ENCODE data around the gene WDR19. TPM values are rescaled to one million over a fixed set of nuclear protein-coding genes. Genes with fewer than 3 reads are reported as not detected.

Gene WDR19
- total RNA-seq, 1 donor from 2014 or later = 86.3 TPM

- Histone ChIP-seq H3K4me2 (no peak overlapping the region), H3K9me3 (ENCODE audit: low read depth) (no peaks in the 10 kb centered on the region), H3K79me2 (ENCODE audit: low read depth) (peaks cover 8% of the 10 kb centered on the region), H3K36me3 (peaks cover 27% of the 10 kb centered on the region), H3K27me3 (no peaks in the 10 kb centered on the region), H4K20me1 (ENCODE audit: low read depth) (no peaks in the 10 kb centered on the region), H3K4me1 (no peaks in the 10 kb centered on the region), H3K4me3 (no peak overlapping the region), H2AFZ (replicated peaks) (no peak overlapping the region), H3K27ac (no peak overlapping the region), H3F3A (ENCODE audit: low read depth) (no peaks in the 10 kb centered on the region), H3K9ac (no peak overlapping the region)
- TF ChIP-seq EZH2phosphoT487 (IDR thresholded peaks at IDR 0.05) (no peak), CTCF (IDR thresholded peaks at IDR 0.05) (no peak), EZH2 (IDR thresholded peaks at IDR 0.05) (no peak)
- Mint-ChIP-seq H3K9me3 (no peaks in the 10 kb centered on the region), H3K27ac (no peak overlapping the region), H3K36me3 (peaks cover 21% of the 10 kb centered on the region), H3K27me3 (ENCODE audit: insufficient read depth, low read depth) (no peaks in the 10 kb centered on the region), H3K4me3 (no peak overlapping the region), H3K4me1 (no peaks in the 10 kb centered on the region)
- no peak for DNase-seq (ENCODE audit: low spot score)
Measured at GRCh38 chr4:39323821-39324220, 141.5 kb downstream of the WDR19 start.

GRCh38 chr4:39324446-39324845 lies 142.1 kb downstream of the WDR19 start:
- Histone ChIP-seq H3K36me3 (peaks cover 23% of the 10 kb centered on the region), H3F3A (ENCODE audit: low read depth) (no peaks in the 10 kb centered on the region), H3K9ac (no peak overlapping the region), H3K79me2 (ENCODE audit: low read depth) (peaks cover 11% of the 10 kb centered on the region), H4K20me1 (ENCODE audit: low read depth) (no peaks in the 10 kb centered on the region), H3K9me3 (ENCODE audit: low read depth) (no peaks in the 10 kb centered on the region), H3K27me3 (no peaks in the 10 kb centered on the region), H2AFZ (replicated peaks) (no peak overlapping the region), H3K4me1 (no peaks in the 10 kb centered on the region), H3K4me2 (no peak overlapping the region), H3K4me3 (no peak overlapping the region), H3K27ac (no peak overlapping the region)
- no peak for DNase-seq (ENCODE audit: low spot score)
- Mint-ChIP-seq H3K36me3 (peaks cover 23% of the 10 kb centered on the region), H3K4me1 (no peaks in the 10 kb centered on the region), H3K27me3 (ENCODE audit: insufficient read depth, low read depth) (no peaks in the 10 kb centered on the region), H3K4me3 (no peak overlapping the region), H3K27ac (no peak overlapping the region), H3K9me3 (no peaks in the 10 kb centered on the region)
- TF ChIP-seq EZH2 (IDR thresholded peaks at IDR 0.05) = no peak
- TF ChIP-seq EZH2phosphoT487 (IDR thresholded peaks at IDR 0.05) = no peak
- no peak for TF ChIP-seq CTCF (IDR thresholded peaks at IDR 0.05)

GRCh38 chr4:39324897-39325613 lies 142.7 kb downstream of the WDR19 start:
- H3K36me3 ChIP-seq = peaks cover 19% of the 10 kb centered on the region
- H3K27ac ChIP-seq = no peak overlapping the region

More at GRCh38 chr4:39324897-39325613, 142.7 kb downstream of the WDR19 start:
- no peaks in the 10 kb centered on the region for H4K20me1 ChIP-seq (ENCODE audit: low read depth)
- Mint-ChIP-seq H3K4me1 (no peaks in the 10 kb centered on the region), H3K4me3 (no peak overlapping the region), H3K9me3 (no peaks in the 10 kb centered on the region), H3K36me3 (peaks cover 20% of the 10 kb centered on the region), H3K27me3 (ENCODE audit: insufficient read depth, low read depth) (no peaks in the 10 kb centered on the region), H3K27ac (no peak overlapping the region)
- peaks cover 12% of the 10 kb centered on the region for H3K79me2 ChIP-seq (ENCODE audit: low read depth)
- H2AFZ ChIP-seq (replicated peaks) = no peak overlapping the region
- H3K27me3 ChIP-seq = no peaks in the 10 kb centered on the region
- no peaks in the 10 kb centered on the region for H3F3A ChIP-seq (ENCODE audit: low read depth)
- no peak overlapping the region for H3K9ac ChIP-seq
- DNase-seq (ENCODE audit: low spot score) = no peak
- H3K9me3 ChIP-seq (ENCODE audit: low read depth) = no peaks in the 10 kb centered on the region
- TF ChIP-seq EZH2 (IDR thresholded peaks at IDR 0.05) (no peak), EZH2phosphoT487 (IDR thresholded peaks at IDR 0.05) (no peak), CTCF (IDR thresholded peaks at IDR 0.05) (no peak)
- H3K4me2 ChIP-seq = no peak overlapping the region
- no peaks in the 10 kb centered on the region for H3K4me1 ChIP-seq
- H3K4me3 ChIP-seq = no peak overlapping the region

Measured in neural progenitor cell (in vitro differentiated cells).